Islet precursor cell (in vitro differentiated cells): ENCODE measurements around the gene PRR23A.
"Not testable (repeated sequence)": the region's sequence is repeated elsewhere in the genome, so short reads cannot be mapped to it uniquely, and the experiment has no call there.

ENCODE experiments used
- DNase-seq: peaks from one replicate; pipeline ENCODE4 v3.0.0-alpha.2; 2018

PRR23A gene

DNA sequence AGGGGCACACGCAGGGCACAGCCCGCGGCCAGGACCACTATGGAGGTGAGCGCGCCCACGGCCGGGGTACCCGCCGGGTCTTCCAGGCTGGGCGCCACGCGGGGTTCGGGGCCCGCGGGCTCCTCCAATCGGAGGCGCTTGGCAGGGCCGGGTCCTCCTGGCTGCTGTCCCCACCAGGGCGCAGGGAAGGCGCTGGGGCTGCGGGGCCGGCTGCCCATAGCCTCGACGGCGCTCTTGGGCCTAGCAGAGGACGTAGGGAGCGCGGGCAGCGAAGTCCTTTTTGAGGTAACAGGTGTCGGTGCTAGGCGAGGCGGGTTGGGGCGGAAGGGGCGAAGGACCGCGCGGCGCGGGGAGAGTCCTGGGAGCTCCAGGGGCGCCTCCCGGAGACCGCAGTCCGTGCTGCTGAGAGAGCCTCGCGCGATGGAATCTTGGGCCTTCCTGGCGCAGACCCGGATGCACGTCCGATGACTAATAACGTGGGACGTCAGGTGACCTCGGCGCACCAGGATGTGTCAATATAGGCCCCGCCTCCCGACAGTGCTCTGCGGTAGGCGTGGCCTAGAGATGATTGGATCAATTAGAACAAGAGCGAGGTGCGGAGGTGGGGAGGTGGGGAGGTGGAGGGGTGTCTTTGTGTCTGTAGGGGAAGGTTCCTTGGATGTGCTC, at the start of gene PRR23A:
TSS of gene PRR23A (minus strand) at position 218 of the 666 bp plus-strand sequence. CDS start at position 218, 0 bp downstream.
- DNase-seq, result no peak

DNA sequence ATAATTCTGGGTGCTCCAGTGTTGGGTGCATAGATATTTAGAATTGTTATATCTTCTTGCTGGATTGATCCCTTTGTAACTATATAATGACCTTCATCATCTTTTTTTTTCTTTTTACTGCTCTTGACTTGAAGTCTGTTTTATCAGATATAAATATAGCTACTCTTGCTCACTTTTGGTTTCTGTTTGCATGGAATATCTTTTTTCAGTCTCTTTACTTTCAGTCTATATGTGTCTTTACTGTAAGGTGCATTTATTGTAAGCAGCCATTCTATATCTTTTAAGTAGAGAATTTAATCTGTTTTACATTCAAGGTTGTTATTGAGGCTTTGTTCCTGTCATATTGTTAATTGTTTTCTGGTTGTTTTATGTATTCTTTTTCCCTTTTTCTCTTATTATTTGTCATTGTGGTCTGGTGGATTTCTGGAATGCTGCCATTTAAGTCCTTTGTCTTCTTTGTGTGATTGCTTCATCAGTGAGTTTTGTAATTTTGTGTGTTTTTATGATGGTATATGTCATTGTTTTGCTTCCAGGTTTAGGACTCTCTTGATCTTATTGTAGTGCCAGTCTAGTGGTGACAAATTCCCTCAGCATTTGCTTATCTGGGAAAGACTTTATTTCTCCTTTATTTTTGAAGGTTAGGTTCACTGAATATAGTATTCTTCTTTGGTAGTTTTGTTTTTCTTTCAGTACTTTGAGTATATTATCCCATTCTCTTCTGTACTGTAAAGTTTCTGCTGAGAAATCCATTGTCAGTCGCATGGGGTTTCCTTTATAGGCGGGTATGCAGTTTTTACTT, 46.9 kb upstream of the PRR23A start:
- no peak for DNase-seq

DNA sequence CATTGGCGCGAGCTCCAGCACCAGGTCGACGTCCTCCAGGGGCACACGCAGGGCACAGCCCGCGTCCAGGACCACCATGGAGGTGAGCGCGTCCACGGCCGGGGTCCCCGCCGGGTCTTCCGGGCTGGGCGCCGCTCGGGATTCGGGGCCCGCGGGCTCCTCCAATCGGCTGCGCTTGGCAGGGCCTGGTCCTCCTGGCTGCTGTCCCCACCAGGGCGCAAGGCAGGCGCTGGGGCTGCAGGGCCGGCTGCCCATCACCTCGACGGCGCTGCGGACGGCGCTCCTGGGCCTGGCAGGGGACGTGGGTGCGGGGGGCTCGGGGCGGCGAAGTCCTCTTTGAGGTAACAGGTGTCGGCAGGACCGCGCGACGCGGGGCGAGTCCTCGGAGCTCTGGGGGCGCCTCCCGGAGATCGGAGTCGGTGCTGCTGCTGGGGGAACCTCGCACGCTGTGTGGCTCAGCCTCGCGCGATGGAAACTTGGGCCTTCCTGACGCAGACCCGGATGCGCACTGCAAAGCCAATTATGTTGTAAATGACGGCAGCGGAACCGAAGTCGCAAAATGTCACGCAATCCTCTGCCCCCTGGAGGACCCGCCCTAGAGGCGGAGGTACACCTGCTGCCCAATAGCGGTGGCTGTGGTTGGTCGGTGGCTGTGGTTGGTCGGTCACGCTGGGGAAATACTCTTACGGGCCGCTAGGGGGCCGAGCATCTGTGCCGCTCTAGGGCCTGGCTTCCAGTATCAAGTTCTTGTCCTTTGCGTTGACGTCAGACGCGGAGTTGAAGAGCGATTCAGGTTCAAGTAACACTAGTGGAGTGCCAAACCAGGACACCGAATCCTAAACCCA, 38.5 kb upstream of the PRR23A start, which contains the start of gene PRR23C:
TSS of gene PRR23C (minus strand) at position 527 of the 845 bp plus-strand sequence. CDS start at position 255, 272 bp downstream.
- no peak for DNase-seq

DNA sequence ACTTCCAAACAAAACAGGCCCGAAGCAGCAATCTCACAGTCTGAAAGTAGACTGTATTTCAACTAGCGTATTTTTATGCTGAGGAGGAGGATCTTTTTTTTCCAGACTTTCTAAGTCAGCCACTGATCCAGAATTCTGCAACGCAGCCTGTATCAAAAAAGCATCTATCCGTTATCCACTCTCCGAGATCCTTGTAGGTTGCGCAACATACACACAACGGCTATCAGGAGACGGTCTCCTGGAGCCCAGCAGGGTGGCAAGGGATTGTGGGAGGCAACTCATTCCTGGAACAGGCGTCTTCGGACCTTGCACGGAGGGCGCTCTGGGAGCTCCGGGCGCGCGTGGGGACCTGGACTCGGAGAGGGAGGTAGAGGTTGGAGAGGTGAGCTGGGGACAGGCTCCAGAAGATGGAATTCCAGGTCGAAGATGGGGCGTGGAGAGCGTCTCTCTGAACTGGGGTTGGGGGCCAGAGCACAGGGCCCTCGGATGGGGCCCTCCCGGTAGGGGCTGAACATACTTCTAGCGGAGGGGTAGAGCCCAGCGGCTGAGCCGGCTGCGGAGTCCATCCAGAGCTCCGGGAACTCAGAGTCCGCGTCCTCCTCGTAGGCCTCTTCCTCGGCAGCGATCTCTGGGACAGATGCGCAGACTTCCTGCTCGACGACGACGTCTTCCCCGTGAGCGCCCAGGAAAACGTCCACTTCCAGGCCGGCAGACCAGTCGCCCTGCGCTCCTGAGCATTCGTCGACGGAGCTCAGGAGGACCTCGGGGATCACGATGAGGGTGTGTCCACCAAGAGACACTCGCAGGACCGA, 37.7 kb upstream of the PRR23A start:
- no peak for DNase-seq

DNA sequence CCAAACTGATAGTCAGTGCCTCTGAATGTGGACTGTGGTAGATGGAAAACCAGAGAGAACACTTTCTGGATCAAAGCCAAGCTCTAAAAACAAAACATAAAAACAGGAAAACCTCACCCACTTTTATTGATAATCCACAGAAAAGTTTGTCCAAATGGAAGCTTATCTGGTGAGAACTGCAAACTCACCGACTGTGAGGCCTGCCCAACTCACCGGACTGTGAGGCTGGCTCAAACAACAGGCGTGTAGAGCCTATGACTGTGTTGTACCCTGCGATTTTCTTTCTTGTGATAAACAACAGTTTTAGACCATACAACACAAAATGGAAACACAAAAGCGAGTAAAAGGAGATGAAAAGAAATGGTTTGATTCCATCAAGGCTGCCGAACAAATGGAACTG, 31.4 kb upstream of the PRR23A start:
- DNase-seq, result no peak

DNA sequence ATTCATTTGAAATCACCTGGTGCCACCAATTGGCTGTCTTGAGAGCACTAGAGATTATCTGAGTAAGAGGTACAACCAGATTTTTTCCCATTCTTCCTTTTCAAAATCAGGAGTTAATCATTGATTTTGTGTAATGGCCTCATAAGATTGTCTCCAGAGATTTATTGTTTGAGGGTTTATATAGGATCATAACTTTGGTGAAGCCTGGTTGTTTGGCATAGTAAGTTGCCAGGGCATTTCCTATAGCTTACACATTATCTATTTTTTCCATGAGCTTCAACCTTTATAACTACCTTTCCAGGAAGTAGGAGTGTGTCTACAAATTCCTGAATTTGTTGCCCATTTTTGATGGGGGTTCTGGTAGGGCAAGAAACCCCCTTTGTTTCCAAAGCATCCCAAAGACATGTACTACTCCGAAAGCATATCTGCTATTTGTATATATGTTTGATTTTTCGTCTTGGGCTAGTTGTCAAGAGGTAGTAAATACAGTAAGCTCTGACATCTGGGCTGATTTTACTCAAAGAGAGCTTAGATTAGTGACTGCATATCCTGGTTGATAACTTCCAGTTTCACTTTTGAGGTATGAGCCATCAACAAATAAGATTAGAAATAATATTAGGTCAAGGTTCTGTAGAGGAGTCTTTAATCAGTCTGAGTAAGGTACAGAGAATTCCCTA, 26.4 kb upstream of the PRR23A start:
- no peak for DNase-seq

DNA sequence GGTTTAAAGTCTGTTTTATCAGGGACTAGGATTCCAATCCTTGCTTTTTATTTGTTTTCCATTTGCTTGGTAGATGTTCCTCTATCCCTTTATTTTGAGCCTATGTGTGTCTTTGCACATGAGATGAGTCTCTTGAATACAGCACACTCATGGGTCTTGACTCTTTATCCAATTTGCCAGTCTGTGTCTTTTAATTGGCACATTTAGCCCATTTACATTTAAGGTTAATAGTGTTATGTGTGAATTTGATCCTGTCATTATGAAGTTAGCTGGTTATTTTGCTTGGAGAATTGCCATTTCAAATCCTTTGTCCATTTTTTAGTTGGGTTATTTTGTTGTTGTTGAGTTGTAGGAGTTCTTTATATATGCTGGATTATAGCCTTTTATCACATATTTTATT, 24.5 kb upstream of the PRR23A start:
- not testable (repeated sequence) for DNase-seq

DNA sequence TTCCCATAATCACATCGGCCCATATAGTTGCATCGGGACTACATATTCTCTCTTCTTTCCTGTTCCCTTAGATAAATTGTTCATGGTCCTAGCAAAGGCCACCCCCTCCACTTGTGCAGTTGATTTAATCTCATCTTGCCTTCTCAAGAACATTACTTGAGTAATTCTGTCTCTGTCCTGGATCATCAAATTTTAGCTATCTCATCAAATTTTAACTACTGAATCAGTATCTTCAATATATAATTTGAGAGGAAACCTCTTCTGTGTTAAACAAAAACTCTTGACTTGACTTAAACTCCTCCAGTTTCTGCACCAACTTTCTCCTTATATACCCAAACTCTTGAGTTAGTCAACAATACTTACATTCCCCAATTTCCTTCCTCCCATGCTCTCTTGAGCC, 18.9 kb upstream of the PRR23A start:
- DNase-seq, result no peak

DNA sequence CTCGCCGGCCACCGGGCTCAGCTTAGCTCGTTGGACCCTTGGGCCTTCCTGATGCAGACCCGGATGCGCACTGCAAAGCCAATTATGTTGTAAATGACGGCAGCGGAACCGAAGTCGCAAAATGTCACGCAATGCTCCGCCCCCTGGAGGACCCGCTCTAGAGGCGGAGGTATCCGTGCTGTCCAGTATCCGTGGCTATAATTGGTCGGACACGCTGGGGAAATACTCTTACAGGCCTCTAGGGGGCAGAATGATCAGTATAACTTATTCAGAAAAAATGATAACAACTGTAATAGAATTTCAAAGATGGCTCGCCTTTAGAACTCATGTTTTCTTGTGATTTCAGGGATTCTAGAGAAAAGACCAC, 14.8 kb upstream of the PRR23A start, which contains the start of gene PRR23B:
TSS of gene PRR23B (minus strand) at position 59 of the 367 bp plus-strand sequence. CDS start 265 bp downstream, outside the sequence.
- no peak for DNase-seq

DNA sequence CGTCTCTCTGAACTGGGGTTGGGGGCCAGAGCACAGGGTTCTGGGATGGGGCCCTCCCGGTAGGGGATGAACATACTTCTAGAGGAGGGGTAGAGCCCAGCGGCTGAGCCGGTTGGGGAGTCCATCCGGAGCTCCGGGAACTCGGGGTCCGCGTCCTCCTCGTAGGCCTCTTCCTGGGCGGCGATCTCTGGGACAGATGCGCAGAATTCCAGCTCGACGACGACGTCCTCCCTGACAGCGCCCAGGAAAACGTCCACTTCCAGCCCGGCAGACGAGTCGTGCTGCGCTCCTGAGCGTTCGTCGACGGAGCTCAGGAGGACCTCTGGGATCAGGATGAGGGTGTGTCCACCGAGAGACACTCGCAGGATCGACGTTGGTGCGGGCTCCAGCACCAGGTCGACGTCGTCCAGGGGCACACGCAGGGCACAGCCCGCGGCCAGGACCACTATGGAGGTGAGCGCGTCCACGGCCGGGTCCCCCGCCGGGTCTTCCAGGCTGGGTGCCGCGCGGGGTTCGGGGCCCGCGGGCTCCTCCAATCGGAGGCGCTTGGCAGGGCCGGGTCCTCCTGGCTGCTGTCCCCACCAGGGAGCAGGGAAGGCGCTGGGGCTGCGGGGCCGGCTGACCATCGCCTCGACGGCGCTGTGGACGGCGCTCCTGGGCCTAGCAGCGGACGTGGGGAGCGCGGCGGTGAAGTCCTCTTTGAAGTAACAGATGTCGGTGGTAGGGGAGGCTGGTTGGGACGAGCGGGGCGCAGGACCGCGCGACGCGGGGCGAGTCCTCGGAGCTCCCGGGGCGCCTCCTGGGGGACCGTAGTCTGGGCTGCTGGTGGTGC, 14.2 kb upstream of the PRR23A start:
- no peak for DNase-seq

DNA sequence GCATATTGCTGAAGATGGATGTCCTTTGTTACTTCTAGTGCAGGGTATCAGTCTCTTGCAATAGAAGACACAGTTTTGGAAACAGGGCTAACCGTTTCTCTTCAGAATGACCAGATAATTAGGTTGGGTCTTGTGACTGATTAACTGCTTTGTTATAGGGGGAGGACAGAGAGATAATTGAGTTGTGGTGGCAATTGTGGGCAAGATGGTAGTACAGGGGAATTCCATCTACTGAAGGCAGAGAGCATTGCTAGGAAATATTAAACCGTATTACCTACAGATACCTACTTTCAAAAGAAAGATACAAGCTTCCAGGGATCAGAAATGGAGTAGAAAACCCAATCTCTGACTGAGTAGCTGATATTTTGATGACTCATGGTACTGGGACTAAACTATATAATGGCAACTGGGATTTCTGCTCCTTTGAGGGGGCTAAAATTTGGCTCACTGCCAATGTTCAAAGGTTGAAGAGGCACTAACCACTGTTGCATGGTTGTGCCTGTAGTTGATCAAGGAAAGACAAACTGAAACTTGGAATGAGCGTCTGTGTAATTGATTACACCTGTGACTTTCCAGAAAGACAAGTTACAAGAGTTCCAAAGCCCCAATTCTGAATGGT, 10.5 kb upstream of the PRR23A start:
- no peak for DNase-seq

DNA sequence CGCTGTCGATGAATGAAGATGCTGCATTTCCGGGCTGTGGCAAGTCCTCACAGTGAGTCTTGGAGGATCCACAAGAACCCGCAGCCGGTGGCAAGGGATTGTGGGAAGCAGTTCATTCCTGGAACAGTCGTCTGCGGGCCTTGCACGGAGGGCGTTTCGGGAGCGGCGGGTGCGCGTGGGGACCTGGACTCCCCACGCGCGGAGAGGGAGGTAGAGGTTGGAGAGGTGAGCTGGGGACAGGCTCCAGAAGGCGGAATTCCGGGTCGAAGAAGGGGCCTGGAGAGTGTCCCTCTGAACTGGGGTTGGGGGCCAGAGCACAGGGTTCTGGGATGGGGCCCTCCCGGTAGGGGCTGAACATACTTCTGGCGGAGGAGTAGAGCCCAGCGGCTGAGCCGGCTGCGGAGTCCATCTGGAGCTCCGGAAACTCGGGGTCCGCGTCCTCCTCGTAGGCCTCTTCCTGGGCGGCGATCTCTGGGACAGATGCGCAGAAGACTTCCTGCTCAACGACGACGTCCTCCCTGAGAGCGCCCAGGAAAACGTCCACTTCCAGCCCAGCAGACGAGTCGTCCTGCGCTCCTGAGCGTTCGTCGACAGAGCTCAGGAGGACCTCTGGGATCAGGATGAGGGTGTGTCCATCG, 593 bp downstream of the PRR23A start:
- DNase-seq, result no peak

DNA sequence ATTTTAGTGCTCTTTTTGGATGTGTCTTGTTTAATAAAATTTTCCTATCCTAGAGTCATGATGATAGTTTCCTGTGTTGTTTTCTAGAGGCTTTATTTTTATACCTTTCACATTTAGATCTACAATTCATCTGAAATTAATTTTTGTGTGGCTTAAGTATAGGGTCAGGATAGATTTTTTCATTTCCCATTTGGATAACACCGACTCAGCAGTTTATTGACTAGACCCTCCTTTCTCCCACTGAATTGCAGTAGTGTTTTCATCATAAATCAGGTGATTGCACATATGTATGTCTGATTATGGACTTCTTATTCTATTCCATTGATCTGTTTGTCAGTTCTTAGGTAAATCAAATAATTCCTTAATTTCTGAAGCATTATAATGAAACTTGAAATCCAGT, 10.4 kb downstream of the PRR23A start:
- DNase-seq, result no peak

DNA sequence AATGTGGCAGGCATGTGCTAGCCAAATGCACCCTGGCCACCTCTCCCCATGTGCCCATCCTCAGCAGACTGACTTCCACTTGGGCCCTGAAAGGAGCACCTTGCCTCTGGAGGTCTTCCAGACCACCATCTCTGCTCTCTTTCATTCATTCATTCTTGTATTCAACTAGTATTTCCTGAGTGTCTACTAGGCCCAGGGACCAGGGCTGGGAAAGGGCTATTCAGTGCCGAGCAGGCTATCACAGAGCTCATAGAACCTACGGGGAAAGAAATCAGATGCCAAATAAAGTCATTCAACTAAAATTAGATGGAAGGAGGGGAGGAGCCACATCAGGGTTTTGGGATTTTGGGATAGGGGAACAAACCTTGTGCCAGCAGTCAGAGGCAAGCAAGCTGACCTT, 18.9 kb downstream of the PRR23A start:
- no peak for DNase-seq

DNA sequence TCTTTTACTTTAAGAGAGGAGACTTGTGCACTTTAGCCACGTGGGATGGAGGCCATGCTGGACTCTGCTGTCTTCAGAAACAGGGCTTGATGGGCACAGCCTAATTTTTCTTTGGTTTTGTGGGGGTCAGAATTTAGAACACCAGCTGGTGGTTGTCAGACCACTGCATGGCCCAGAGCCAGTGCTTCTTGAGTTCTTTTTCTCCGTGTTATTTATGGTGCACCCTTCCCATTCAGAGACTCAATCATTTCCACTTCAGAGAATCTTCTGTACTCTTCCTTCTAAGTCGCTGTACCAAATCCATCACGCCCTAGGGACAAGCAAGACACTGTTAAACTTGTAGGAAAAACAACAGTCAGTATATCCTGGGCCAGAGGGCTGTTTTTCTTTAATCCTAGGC, 20.1 kb downstream of the PRR23A start:
- no peak for DNase-seq

DNA sequence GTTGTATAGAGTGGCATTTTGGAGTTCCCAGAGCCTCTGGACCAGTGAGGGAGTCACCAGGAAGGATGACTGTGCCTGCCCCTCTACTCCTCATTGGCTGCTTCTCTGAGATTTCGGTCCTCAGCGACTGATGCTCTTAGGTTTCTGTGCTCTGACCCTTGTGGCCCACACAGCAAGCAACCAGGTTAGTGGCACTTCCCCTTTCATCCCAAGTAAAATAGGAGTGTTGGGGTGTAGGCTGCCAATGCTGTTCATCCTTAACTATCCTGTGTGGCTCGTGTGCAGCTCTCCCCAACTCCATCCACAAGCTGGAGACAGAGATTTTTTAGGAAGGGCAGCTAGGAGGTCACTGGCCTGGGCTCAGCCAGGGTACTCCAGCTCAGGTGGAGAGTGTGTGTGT, 21.3 kb downstream of the PRR23A start:
- no peak for DNase-seq

DNA sequence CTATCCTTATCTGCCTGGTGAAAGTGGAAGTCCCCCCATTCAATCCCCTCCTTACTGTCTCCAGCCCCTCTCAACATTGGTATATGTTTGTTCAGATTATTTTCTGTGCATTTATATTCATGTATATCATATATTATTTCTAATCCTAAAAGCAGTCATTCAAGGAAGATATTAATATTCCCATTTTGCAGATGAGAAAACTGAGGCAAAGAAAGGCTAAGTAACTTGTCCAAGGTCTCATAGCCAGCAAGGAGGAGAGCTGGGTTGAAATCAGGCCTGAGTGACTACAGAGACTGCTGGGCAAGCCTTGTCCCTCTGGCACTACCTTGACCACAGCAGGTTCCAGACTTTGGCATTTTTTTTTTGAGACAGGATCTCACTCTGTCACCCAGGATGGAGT, 30.0 kb downstream of the PRR23A start:
- no peak for DNase-seq

DNA sequence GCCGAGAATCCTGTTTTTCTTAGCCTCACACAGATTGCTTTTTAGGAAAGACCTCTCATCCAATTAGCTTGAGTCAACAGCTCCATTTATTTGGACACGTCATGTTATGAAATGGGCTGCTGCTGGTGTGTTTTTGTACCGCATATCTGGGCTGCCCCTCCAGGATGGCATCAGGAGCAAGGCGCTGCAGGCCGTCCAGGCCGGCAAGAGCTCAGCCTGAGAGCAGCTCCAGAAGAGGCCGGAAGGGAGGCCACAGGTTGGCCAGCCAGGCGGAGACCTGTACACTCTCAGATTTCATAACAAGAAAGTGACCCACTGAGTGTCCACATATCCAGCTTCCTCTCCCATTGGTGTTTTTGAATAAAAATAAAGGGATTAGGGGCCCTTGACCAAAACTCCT, 30.7 kb downstream of the PRR23A start:
- no peak for DNase-seq

DNA sequence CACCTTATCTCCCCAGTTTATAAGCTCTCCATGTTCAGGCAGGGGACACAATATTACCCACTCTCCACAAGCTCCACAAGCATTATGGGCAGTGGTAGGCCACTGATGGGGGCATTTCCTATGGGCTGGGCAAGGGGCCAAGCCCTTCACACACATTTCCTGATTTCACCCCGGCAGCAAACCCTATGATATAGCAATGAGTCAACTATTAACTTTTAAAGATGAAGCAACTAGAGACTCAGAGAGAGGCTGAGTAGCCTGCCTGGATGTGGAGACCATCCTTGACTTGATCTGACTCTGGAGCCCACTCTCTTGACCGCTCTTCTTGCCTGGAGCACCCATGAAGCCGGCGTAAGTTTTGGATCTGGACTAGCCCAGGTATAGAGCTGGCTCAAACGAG, 31.6 kb downstream of the PRR23A start:
- DNase-seq, result no peak

DNA sequence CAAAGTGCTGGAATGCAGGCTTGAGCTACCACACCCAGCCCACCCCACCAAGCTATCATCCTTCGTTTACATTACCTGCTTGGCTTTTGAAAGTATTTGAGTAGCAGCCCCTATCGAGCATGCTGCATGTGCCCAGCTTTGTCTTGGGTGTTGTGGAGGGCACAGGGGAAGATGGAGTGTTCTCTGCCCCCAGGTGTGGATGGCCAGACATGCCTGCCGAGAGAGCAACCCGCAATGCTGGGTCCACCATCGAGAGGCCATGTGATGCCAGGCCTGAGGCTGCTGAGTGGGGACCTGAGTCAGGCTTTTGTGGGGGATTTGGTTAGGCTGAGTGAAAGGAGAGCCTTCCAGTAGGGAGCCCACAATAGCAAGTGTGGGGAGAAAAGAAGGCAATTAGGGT, 33.1 kb downstream of the PRR23A start:
- DNase-seq, result no peak
